Bladder microvascular endothelial cell (primary cell): ENCODE results near the gene LPCAT4. TPM values are rescaled to one million over a fixed set of nuclear protein-coding genes. Genes with fewer than 3 reads are reported as not detected.

Source experiments
- total RNA-seq: library from RNA; depleted of rRNA; stranded (reverse); fragments of >200 nt; gene quantifications from 2 replicates; pipeline ENCODE4 v1.2.3, GENCODE V29; 2014

The LPCAT4 gene
- 6.6 and 9.4 TPM in 2 replicates for total RNA-seq

DNA sequence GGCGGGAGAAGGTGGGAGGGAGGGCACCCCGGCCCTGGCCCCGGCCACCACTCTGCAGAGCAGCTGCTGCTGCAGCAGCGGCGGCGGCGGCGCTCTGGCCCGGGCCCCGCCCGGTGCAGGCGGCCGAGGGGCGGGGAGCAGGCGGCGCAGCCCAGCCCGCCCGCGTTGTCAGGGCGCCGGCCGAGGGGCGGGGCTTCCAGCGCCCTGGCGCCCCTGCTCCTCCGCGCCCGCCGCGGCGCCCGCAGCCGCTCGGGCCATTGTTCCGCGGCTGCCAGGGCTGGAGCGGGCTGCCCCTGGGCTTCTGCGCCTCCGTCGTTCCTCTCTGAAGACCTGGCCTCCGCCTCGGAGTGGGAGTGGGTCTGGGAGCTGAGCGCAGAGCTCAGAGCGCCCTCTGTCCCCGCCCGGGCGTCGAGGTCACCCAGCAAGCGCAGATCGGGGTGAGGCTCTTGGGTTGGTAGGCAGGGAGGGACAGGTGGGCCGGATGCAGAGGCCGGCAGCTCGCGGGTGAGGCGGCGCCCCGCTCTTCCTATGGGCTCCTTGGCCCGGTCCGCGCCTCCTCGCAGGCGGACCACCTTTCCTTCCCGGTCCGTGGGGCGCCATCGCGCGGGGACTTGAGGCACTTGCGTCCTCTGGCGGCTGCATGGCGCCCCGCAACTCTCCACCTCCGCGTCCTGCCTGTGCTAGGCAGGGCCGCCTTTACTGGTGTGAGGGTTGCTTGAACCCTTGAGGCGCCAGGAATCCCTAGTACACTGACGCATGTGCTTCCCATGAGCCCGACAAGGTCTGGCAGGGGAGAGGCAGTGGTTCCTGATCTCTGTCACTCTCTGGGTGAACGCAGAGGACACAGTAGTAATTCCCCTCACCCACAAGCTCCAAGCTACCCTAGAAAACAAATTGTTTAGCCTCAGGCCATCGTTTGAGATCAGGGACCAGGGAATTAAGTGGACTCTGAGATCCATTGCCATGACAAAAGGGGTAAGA lies at the start of gene LPCAT4:
TSS of gene LPCAT4 (minus strand) at position 96 of the 981 bp plus-strand sequence. CDS start 96 bp downstream, outside the sequence.

GRCh38 chr15:34342737-34343575 lies 24.0 kb downstream of the LPCAT4 start, which contains the start of the genes NOP10 and NUTM1:
TSS of gene NOP10 (minus strand) at chr15:34343136. CDS start at chr15:34343073, 63 bp downstream.
TSS of gene NUTM1 (plus strand) at chr15:34343315. CDS start at chr15:34343697, 382 bp downstream.

GRCh38 chr15:34337557-34338306 lies 29.3 kb downstream of the LPCAT4 start, which contains the start of gene SLC12A6:
TSS of gene SLC12A6 (minus strand) at chr15:34337781. CDS start at chr15:34336680, 1,101 bp downstream.

Other genes starting within 250 kb of the LPCAT4 start
- gene KATNBL1, start 157.1 kb downstream of the LPCAT4 start, total RNA-seq = 28.7 and 48.5 TPM in 2 replicates
- gene EMC4, start 142.2 kb downstream of the LPCAT4 start, total RNA-seq = 148 and 184 TPM in 2 replicates
- 15.2 and 34.8 TPM in 2 replicates for gene SLC12A6, start 29.4 kb downstream of the LPCAT4 start, total RNA-seq
- 182 and 189 TPM in 2 replicates for gene NOP10, start 24.1 kb downstream of the LPCAT4 start, total RNA-seq
- gene NUTM1, start 23.9 kb downstream of the LPCAT4 start, total RNA-seq = not detected in 2 replicates
- 4.9 and 12.8 TPM in 2 replicates for gene GOLGA8A, start 70.6 kb upstream of the LPCAT4 start, total RNA-seq
- 5.5 and 7.4 TPM in 2 replicates for gene GOLGA8B, start 216.5 kb upstream of the LPCAT4 start, total RNA-seq